Right lobe of liver (tissue), 4 donors: ENCODE results near the gene HIGD2A.

Experiments
- POLR2A ChIP-seq: fragments of 450-650 bp; IDR thresholded peaks from one replicate; pipeline ENCODE4 v1.6.1; 2017; ENCODE audit warnings: antibody characterized with exemption, mild to moderate bottlenecking
- TF ChIP-seq, protein P1 (sequence below), 4 donors: fragments of 200-600 bp in 3 of 4; fragments of 450-650 bp in 1 of 4; IDR thresholded peaks; one replicate each; pipeline versions ENCODE4 v1.5.1 to v1.8.0; 2016 to 2022; ENCODE audit warnings: antibody characterized with exemption in 4 of 4, mild to moderate bottlenecking in 2 of 4
- donor health status: DM: no; HTN: no; CAD: no.
- donor health status: DM: no; HTN: no; CAD: no.
- donor health status: DM: no; HTN: yes; CAD: no.

DNA sequence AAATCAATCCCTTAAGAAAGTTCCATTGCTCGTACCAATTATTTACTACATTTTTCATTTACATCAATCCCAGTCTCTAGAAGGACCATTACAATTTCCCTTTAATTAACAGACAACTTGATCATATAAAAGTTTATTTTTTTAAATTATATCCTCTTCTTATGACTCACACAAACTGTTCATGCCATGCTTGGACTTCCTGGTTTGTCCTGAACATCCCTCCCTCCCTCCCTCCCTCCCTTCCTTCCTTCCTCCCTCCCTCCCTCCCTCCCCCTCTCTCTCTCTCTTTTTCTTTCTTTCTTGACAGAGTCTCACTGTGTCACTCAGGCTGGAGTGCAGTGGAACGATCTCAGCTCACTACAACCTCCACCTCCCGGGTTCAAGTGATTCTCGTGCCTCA lies 39.4 kb downstream of the HIGD2A start:
- TF ChIP-seq, protein P1, sequence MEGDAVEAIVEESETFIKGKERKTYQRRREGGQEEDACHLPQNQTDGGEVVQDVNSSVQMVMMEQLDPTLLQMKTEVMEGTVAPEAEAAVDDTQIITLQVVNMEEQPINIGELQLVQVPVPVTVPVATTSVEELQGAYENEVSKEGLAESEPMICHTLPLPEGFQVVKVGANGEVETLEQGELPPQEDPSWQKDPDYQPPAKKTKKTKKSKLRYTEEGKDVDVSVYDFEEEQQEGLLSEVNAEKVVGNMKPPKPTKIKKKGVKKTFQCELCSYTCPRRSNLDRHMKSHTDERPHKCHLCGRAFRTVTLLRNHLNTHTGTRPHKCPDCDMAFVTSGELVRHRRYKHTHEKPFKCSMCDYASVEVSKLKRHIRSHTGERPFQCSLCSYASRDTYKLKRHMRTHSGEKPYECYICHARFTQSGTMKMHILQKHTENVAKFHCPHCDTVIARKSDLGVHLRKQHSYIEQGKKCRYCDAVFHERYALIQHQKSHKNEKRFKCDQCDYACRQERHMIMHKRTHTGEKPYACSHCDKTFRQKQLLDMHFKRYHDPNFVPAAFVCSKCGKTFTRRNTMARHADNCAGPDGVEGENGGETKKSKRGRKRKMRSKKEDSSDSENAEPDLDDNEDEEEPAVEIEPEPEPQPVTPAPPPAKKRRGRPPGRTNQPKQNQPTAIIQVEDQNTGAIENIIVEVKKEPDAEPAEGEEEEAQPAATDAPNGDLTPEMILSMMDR (IDR thresholded peaks at IDR 0.05), result no peak
- no peak for TF ChIP-seq POLR2A
